T-helper 1 cell treated with Interleukin-12 subunit alpha and Interleukin-12 subunit beta and Interleukin-4 antibody, amounts not matched to agents 30 μg/mL and 1 μg/mL, for 36 hours (primary cell): ENCODE data around the gene CMYA5.
"Not testable (repeated sequence)": the region's sequence is repeated elsewhere in the genome, so short reads cannot be mapped to it uniquely, and the experiment has no call there.

Experiments used
- H3K27ac Mint-ChIP-seq: one replicate; pipeline ENCODE4 v1.8.0; 2021; ENCODE audit warnings: mild to moderate bottlenecking, mixed read lengths
- H3K27me3 Mint-ChIP-seq: one replicate; pipeline ENCODE4 v1.8.0; 2021; ENCODE audit warnings: low read depth, mixed read lengths
- H3K36me3 Mint-ChIP-seq: one replicate; pipeline ENCODE4 v1.8.0; 2021; ENCODE audit warnings: low read depth, mixed read lengths
- H3K4me1 Mint-ChIP-seq: one replicate; pipeline ENCODE4 v1.8.0; 2021; ENCODE audit warnings: low read depth, mixed read lengths
- H3K4me3 Mint-ChIP-seq: one replicate; pipeline ENCODE4 v1.8.0; 2021; ENCODE audit warnings: mild to moderate bottlenecking, moderate library complexity, mixed read lengths
- H3K9me3 Mint-ChIP-seq: one replicate; pipeline ENCODE4 v1.8.0; 2021; ENCODE audit warnings: mixed read lengths

Gene CMYA5

DNA sequence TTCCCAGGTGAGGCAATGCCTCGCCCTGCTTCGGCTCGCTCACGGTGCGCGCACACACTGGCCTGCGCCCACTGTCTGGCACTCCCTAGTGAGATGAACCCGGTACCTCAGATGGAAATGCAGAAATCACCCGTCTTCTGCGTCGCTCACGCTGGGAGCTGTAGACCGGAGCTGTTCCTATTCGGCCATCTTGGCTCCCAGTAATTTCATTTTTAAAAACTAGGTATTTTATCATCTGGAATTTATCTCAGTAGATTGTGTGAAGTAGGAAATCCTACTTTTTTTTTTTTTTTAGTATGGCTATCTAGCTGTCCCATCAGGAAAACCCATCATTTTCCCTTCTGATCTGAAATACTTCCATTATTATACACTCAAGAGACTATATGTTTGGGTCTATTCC is 95.1 kb downstream of the CMYA5 start:
- not testable (repeated sequence) for H3K27me3 Mint-ChIP-seq, H3K9me3 Mint-ChIP-seq, H3K4me1 Mint-ChIP-seq, H3K36me3 Mint-ChIP-seq, H3K27ac Mint-ChIP-seq
- H3K4me3 Mint-ChIP-seq: peak overlapping the region; percentile 34

DNA sequence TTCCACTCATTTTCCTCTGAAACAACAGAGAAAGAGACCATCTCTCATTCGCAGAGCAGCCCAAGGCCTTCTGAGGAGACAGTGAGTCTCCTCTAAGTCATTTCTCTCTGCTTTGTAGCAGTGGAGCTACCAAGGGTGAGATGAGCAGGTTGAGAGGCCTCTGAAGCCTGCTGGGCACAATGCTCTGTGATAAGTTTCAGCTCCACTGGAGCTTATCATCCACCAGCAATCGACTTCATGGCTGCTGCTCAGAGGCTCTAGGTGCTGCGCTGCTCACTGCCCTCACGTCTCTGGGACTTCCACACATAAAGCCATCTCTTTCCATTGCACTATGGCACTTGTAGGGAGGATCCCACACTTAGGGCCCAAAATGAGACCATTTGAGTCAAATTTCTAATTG is 96.3 kb downstream of the CMYA5 start:
- Mint-ChIP-seq H3K36me3 (no peaks in the 10 kb centered on the region), H3K9me3 (no peaks in the 10 kb centered on the region), H3K27ac (no peak overlapping the region)

DNA sequence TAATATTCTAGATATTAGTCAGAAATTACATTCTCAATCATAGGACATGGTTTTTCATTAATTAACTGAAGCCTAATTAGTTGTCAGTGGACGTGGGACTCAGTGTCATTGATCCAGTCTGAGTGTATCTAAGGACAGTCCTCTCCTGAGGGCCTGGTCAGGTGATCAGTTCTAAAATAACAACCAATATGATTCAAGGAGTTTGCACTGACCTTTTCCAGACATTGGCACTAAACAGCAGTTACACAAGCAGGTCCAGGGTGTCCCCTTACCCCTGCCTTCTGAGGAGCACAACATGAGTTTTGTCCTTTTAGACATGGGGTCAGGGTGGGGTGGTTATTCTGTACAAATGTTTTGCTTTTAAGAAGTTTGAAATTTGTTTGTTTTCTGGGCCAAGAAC is 97.8 kb downstream of the CMYA5 start:
- Mint-ChIP-seq H3K9me3 (no peaks in the 10 kb centered on the region), H3K27ac (no peak overlapping the region), H3K4me1 (no peaks in the 10 kb centered on the region), H3K36me3 (no peaks in the 10 kb centered on the region), H3K4me3 (no peak overlapping the region), H3K27me3 (peaks cover 4% of the 10 kb centered on the region)

More for the DNA sequence above, 96.3 kb downstream of the CMYA5 start:
- no peaks in the 10 kb centered on the region for H3K4me1 Mint-ChIP-seq
- peaks cover 4% of the 10 kb centered on the region for H3K27me3 Mint-ChIP-seq
- no peak overlapping the region for H3K4me3 Mint-ChIP-seq

DNA sequence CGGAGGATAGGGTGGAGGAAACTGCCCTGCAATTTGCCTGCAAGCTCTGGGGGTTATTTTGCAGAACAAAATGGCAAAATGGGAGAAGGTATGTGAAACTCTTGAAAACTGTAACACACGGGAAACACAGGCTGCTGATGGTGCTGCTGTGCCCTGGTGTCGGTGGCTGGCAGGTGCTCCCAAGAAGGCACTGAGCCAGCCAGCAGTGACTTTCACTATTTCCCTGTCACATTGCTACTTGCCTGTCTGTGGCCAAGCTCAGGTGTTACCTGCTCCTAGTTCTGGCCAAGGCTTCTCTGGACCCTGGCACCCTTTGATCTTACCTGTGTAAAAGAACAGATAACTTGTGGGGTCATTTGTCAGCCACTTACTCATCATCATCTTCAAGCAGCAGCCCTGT is 102.2 kb downstream of the CMYA5 start:
- Mint-ChIP-seq H3K36me3 (peaks cover 1% of the 10 kb centered on the region), H3K27ac (no peak overlapping the region), H3K4me1 (no peaks in the 10 kb centered on the region), H3K9me3 (no peaks in the 10 kb centered on the region), H3K27me3 (peaks cover 4% of the 10 kb centered on the region), H3K4me3 (no peak overlapping the region)

DNA sequence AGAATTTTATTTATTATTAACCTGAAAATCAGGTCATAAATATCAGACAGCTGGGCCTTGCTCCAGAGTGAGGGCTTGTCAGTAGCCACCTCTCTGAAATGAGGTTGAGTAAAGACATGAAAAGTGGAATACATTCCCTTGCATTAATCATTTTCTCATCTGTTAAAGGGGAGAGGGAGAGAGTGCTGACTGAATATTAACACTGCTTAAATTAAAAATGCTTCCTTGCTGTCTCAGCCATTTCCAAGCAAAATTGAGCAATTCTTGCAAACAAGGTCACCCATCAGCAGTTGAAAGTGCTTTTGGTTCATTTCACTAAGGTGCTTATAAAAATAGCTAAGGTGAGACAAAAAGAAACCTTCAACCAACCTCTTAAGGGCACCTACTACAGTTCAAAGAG is 102.8 kb downstream of the CMYA5 start:
- peaks cover 1% of the 10 kb centered on the region for H3K36me3 Mint-ChIP-seq
- peaks cover 4% of the 10 kb centered on the region for H3K27me3 Mint-ChIP-seq
- H3K9me3 Mint-ChIP-seq: no peaks in the 10 kb centered on the region
- no peaks in the 10 kb centered on the region for H3K4me1 Mint-ChIP-seq
- no peak overlapping the region for H3K4me3 Mint-ChIP-seq
- no peak overlapping the region for H3K27ac Mint-ChIP-seq

DNA sequence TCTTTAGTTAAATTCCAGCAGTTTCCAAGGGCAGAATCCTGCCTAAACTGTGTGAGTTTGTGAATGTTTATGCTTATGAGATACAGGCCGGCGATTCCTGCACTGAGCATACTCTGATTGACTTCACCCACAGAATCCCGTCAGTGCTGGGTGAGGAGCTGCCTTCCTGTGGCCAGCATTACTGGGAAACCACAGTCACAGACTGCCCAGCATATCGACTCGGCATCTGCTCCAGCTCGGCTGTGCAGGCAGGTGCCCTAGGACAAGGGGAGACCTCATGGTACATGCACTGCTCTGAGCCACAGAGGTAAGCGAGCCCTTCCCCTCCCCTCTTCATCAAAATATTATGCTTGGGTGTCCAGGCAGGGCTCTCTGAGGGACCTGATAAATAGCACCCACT is 103.7 kb downstream of the CMYA5 start:
- H3K4me1 Mint-ChIP-seq: no peaks in the 10 kb centered on the region
- H3K36me3 Mint-ChIP-seq: peaks cover 1% of the 10 kb centered on the region
- no peak overlapping the region for H3K4me3 Mint-ChIP-seq
- H3K27me3 Mint-ChIP-seq: peaks cover 4% of the 10 kb centered on the region
- H3K9me3 Mint-ChIP-seq: no peaks in the 10 kb centered on the region
- no peak overlapping the region for H3K27ac Mint-ChIP-seq

DNA sequence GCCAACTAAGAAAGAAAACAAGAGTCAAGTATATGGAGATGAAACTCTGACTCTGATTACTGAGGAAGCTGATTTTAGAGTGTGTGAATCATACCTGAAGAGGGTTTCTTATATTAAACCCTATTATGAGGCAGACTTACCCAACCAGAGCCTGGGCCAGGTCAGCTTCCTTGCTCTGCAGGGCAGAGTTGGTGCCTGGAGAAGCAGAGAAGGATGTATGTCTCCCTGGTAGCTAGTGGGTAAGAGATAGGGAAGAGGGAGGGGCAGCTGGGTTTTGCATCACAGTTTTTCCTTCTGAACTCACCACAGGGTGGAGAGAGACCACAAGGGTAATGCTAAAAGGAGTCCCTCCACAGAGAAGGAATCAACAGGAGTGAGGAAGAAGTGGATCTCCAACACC is 104.1 kb downstream of the CMYA5 start:
- Mint-ChIP-seq H3K27me3 (no peaks in the 10 kb centered on the region), H3K9me3 (no peaks in the 10 kb centered on the region), H3K4me1 (no peaks in the 10 kb centered on the region), H3K4me3 (no peak overlapping the region), H3K27ac (no peak overlapping the region), H3K36me3 (peaks cover 1% of the 10 kb centered on the region)

DNA sequence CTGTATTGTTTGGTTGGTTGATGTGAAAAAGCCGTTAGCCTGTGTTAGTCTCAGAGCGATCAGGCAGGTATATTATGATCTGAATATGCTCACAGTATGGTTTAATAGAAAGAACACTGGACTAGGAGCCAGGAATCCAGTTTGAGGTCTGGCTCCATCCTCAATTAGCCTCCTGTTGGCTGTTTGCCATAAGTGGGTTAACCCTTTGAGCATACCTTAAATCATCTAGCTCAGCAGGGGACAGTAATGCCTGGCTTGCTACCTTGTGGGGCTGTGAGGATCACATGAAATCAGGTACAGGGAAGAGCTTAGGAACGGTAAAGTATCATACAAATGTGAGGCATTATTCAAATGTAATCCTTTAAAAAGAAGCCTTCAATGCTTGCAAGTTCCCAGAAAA is 104.7 kb downstream of the CMYA5 start:
- Mint-ChIP-seq H3K4me1 (no peaks in the 10 kb centered on the region), H3K9me3 (no peaks in the 10 kb centered on the region), H3K27ac (no peak overlapping the region), H3K36me3 (peaks cover 1% of the 10 kb centered on the region), H3K4me3 (no peak overlapping the region), H3K27me3 (no peaks in the 10 kb centered on the region)

DNA sequence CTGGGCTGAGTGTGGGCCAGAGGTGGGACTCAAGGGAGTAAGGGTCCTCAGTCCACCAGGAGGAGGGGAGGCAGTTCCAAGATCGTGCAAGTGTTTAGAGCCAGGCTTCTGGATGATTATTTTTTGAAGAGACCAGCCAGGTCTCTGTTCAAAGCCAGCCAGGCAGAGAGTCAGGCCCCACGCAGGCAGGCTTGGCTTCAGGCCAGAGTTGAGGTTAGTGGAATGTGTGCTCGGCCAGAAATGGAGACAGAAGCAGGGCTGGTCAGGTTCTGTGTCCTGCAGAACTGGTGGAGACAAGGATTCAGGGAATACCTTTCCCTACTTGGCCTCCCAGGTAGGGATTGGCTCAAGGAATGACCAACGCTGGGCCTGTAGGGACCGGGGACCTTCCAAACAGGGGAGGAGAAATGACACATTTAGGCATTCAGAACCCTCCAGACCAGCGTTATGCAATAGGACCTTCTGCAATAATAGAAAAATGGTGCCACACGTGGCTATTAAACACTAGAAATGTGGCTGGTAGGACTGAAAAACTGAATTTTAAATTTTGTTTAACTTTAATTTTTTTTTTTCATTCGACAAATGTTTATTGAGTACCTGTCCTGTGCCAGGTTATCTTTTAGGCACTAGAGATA is 106.2 kb downstream of the CMYA5 start:
- no peak overlapping the region for H3K27ac Mint-ChIP-seq
- peaks cover 1% of the 10 kb centered on the region for H3K4me1 Mint-ChIP-seq
- H3K36me3 Mint-ChIP-seq: peaks cover 1% of the 10 kb centered on the region
- no peaks in the 10 kb centered on the region for H3K9me3 Mint-ChIP-seq
- H3K27me3 Mint-ChIP-seq: no peaks in the 10 kb centered on the region
- H3K4me3 Mint-ChIP-seq: no peak overlapping the region

DNA sequence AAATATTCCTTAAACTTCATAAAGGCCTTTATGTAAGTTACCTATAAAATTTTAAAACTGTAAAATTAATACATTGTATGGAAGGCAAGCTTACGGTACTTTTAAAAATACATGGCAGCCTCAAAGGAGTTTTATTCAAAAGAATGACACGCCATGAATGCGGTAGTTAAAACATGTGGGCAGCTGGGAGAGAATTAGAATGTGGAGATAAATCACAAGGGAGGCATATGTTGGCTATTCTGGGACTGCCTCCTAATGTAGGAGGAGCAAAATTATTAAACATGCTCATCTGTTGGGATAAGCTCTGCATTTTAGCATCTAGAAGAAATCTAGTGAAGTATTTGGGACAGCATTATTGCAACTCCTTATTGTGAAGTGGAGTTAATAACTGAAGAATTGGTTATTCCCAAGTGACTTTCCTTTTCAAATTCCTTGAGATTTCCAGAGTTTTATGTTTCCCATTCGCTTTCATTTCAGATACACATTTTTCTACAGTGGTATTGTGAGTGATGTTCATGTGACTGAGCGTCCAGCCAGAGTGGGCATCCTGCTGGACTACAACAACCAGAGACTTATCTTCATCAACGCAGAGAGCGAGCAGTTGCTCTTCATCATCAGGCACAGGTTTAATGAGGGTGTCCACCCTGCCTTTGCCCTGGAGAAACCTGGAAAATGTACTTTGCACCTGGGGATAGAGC is 109.4 kb downstream of the CMYA5 start:
- peaks cover 3% of the 10 kb centered on the region for H3K9me3 Mint-ChIP-seq
- H3K36me3 Mint-ChIP-seq: peaks cover 5% of the 10 kb centered on the region
- H3K4me3 Mint-ChIP-seq: no peak overlapping the region
- H3K27me3 Mint-ChIP-seq: no peaks in the 10 kb centered on the region
- no peak overlapping the region for H3K27ac Mint-ChIP-seq
- peaks cover 20% of the 10 kb centered on the region for H3K4me1 Mint-ChIP-seq

DNA sequence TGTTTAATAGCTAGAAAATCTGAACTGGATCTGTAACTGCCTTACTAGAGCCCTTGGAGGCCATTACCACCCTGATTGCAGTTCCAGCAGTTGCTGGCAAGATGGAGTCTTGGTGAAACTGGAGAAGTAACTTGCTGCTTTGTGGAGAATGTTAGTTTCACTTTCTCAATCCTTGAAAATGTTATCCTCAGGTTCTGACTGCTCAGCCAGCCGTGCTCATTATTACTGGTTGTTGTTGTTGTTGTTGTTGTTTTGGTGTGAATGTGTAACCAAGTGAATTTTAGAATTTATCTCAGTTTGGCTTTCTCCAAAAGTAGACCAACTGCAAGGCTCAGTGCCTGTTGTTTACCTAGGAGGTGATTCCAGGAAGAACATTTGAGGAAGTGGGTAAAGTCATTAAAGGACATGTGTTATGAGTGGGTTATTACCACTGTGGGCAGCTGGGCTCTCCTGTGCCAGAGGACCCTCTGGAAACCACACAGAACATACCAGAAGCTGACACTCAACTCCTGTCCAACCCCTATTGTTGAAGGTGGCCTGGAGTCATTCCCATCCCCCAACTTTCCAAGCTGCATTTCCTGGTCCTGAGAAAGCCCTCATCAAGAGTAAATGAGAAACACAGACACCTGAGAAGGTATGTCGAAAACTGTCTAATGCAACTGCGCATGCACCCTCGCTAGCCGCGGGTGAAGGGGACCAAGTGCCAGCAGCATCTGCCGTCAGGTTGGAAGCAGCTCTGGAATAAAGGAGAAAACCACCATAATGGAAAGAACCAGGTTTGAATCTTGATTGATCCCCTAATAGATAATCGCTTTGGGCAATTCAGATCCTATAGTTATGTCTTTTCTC is 111.6 kb downstream of the CMYA5 start:
- Mint-ChIP-seq H3K27ac (peak overlapping the region; percentile 85), H3K36me3 (peaks cover 4% of the 10 kb centered on the region), H3K4me3 (peak overlapping the region; percentile 22), H3K27me3 (no peaks in the 10 kb centered on the region), H3K4me1 (peaks cover 20% of the 10 kb centered on the region), H3K9me3 (peaks cover 3% of the 10 kb centered on the region)

DNA sequence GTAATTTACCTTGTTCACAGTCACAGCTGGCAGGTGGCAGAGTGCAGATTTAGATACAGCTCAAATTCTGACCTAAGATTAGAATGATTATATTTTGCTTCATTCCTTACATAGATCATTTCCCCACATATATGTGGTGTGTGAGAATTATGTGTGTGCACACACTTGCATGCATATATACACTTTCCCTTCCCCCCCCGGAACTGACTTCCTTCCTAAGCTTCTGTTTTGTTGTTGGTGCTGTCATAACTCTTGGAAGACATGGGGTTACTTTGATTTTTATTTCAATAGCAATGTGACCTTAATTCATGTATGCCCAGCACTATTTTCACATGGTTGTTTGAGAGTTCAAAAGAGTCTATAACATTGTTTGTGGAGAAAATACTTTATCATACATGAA is 112.8 kb downstream of the CMYA5 start:
- Mint-ChIP-seq H3K4me3 (peak overlapping the region; percentile 38), H3K9me3 (peaks cover 3% of the 10 kb centered on the region), H3K27ac (peak overlapping the region; percentile 83), H3K27me3 (no peaks in the 10 kb centered on the region), H3K36me3 (peaks cover 4% of the 10 kb centered on the region), H3K4me1 (peaks cover 22% of the 10 kb centered on the region)

DNA sequence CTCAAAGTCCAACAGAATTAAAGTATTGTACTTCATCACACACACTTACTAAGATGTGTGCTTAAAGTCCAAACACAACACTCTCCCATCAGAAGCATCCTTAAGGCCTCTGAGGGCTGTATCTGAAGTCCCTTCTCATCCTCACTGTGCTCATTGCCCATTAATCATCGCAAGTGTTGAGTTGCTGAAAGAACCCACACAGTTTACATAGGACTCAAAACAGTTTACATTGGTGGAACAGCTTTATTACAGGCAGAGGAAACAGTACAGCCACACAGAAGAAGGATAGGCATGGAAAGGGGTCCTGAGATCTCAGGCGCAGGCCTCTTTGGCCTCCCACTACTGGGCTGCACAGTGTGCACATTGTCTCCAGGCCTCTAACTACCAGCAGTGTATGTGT is 113.4 kb downstream of the CMYA5 start:
- Mint-ChIP-seq H3K9me3 (peaks cover 3% of the 10 kb centered on the region), H3K4me1 (peaks cover 22% of the 10 kb centered on the region), H3K27ac (peak overlapping the region; percentile 80), H3K27me3 (no peaks in the 10 kb centered on the region), H3K4me3 (no peak overlapping the region), H3K36me3 (peaks cover 4% of the 10 kb centered on the region)

DNA sequence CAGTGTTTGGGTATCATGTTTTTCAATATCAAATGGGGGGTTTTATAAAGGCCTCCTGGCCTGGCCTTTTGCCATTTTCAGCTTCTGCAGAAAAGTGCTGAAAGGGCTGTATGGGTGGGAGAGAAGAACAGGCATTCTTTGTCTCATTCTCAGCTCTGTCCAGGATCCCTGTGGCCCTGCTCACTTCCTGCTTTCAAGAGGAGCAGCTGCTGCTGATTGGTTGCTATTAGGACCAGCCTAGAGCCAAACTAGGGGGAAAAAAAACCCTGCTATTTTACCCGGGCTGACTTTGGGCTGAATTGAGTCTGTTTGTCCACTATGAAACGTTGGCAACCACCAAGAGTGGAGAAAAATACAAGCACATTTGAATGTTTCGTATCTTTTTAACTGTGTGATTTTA is 117.1 kb downstream of the CMYA5 start:
- Mint-ChIP-seq H3K27ac (no peak overlapping the region), H3K4me3 (no peak overlapping the region), H3K9me3 (peaks cover 3% of the 10 kb centered on the region), H3K36me3 (peaks cover 2% of the 10 kb centered on the region), H3K4me1 (peaks cover 16% of the 10 kb centered on the region), H3K27me3 (no peaks in the 10 kb centered on the region)

DNA sequence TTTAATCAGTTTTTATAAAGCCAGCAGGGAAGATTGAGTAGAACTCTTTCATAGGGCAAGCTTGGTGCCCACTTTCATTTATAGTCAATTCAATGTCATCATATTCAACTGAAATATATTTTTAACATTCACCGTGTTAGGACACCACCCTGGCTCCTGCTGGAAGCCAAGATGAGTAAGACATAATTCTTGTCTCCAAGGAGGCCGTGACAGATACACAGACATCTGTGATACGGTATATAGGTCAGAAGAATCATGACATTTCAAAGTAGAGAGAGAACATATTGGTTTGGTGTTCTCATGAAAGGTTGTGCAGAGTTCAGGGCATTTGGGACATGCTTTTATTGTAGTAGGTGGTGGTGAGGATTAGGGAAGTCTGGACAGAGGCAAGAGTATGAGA is 120.1 kb downstream of the CMYA5 start:
- no peak overlapping the region for H3K4me3 Mint-ChIP-seq
- no peaks in the 10 kb centered on the region for H3K36me3 Mint-ChIP-seq

More for the DNA sequence above, 120.1 kb downstream of the CMYA5 start:
- Mint-ChIP-seq H3K27me3 (peaks cover 6% of the 10 kb centered on the region), H3K4me1 (peaks cover 2% of the 10 kb centered on the region), H3K27ac (no peak overlapping the region), H3K9me3 (no peaks in the 10 kb centered on the region)
